ENCODE data around the gene CFTR.
"Not testable (repeated sequence)": the region's sequence is repeated elsewhere in the genome, so short reads cannot be mapped to it uniquely, and the experiment has no call there.

Gene CFTR

GRCh38 chr7:117698018-117698417 is 218.2 kb downstream of the CFTR start:
- DNase-seq, result no peak

- DNase-seq, result no peak
These were observed 224.2 kb downstream of the CFTR start for GRCh38 chr7:117704063-117704462.

- DNase-seq, result no peak
These were observed 225.8 kb downstream of the CFTR start for GRCh38 chr7:117705630-117706029.

- no peak for DNase-seq
These were observed 226.4 kb downstream of the CFTR start for GRCh38 chr7:117706210-117706609.

GRCh38 chr7:117707080-117707479 is 227.3 kb downstream of the CFTR start:
- no peak for DNase-seq

- not testable (repeated sequence) for DNase-seq
These were observed 228.3 kb downstream of the CFTR start for GRCh38 chr7:117708173-117708572.

- DNase-seq, result no peak
These were observed 231.7 kb downstream of the CFTR start for GRCh38 chr7:117711556-117711955.

GRCh38 chr7:117715784-117716445 is 236.1 kb downstream of the CFTR start:
- DNase-seq, result peak; percentile 66

GRCh38 chr7:117716707-117717299 is 237.0 kb downstream of the CFTR start:
- no peak for DNase-seq

GRCh38 chr7:117717357-117717756 is 237.5 kb downstream of the CFTR start:
- no peak for DNase-seq

Data from islet precursor cell (in vitro differentiated cells).